Measurements from ENCODE around the gene MS4A3. TPM values are rescaled to one million over a fixed set of nuclear protein-coding genes. Genes with fewer than 3 reads are reported as not detected.
"Not testable (repeated sequence)": the region's sequence is repeated elsewhere in the genome, so short reads cannot be mapped to it uniquely, and the experiment has no call there.

MS4A3 gene
- total RNA-seq, 1 donor from 2014 or later = not detected

DNA sequence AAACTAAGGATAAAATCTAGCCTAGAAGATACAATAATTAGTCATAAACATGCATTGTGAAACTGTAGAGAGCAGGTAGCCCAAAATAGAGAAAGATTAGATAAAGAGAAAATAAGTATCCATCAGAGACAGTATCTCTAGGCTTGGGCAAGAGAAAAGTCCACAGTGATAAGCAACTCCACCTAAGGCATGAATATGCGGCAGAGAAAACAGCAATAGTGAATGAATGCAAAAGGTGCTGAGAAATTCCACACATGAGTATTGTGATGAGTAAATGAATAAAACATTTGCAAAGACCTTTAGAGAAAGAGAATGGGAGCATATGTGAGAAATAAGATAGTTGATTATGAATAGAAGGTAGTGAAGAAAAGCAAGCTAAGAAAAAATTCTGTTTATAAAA, 40.7 kb downstream of the MS4A3 start:
- H3K4me1 Mint-ChIP-seq (ENCODE audit: low read depth, unreplicated experiment) = no peaks in the 10 kb centered on the region
- no peak for DNase-seq (ENCODE audit: low read depth)
- no peak overlapping the region for H3K27ac ChIP-seq (ENCODE audit: low read depth, low read length)
- no peak for FAIRE-seq
- no peak overlapping the region for H3K4me2 ChIP-seq (ENCODE audit: low read length)
- peaks cover 1% of the 10 kb centered on the region for H3K9me3 Mint-ChIP-seq (ENCODE audit: unreplicated experiment)
- no peak overlapping the region for H3K4me3 ChIP-seq (ENCODE audit: insufficient read depth, low read depth, low read length)
- no peak overlapping the region for H3K9ac ChIP-seq (ENCODE audit: low read length)
- no peak for TF ChIP-seq CTCF (IDR thresholded peaks at IDR 0.05; ENCODE audit: insufficient read depth, low read depth, low read length)
- no peaks in the 10 kb centered on the region for H3K36me3 ChIP-seq (ENCODE audit: insufficient read depth, low read length)
- H3K27ac Mint-ChIP-seq (ENCODE audit: unreplicated experiment) = no peak overlapping the region
- no peaks in the 10 kb centered on the region for H3K79me2 ChIP-seq (ENCODE audit: insufficient read depth, low read length)
- no peak overlapping the region for H2AFZ ChIP-seq (ENCODE audit: low read depth, low read length)
- H3K4me3 Mint-ChIP-seq (ENCODE audit: unreplicated experiment) = no peak overlapping the region
- H3K4me1 ChIP-seq (ENCODE audit: insufficient read depth, low read length) = no peaks in the 10 kb centered on the region
- no peaks in the 10 kb centered on the region for H3K9me3 ChIP-seq (ENCODE audit: insufficient read depth, low read depth, low read length)
- no peaks in the 10 kb centered on the region for H4K20me1 ChIP-seq (ENCODE audit: insufficient read depth, low read length)
- H3K36me3 Mint-ChIP-seq (ENCODE audit: low read depth, unreplicated experiment) = no peaks in the 10 kb centered on the region
- no peaks in the 10 kb centered on the region for H3K27me3 ChIP-seq (ENCODE audit: insufficient read depth, low read length)
- no peaks in the 10 kb centered on the region for H3K27me3 Mint-ChIP-seq (ENCODE audit: low read depth, unreplicated experiment)

- H3K4me1 Mint-ChIP-seq (ENCODE audit: low read depth, unreplicated experiment) = no peaks in the 10 kb centered on the region
- Histone ChIP-seq H3K4me1 (ENCODE audit: insufficient read depth, low read length) (no peaks in the 10 kb centered on the region), H2AFZ (ENCODE audit: low read depth, low read length) (no peak overlapping the region), H4K20me1 (ENCODE audit: insufficient read depth, low read length) (no peaks in the 10 kb centered on the region), H3K9ac (ENCODE audit: low read length) (no peak overlapping the region), H3K9me3 (ENCODE audit: insufficient read depth, low read depth, low read length) (no peaks in the 10 kb centered on the region), H3K4me2 (ENCODE audit: low read length) (no peak overlapping the region), H3K36me3 (ENCODE audit: insufficient read depth, low read length) (no peaks in the 10 kb centered on the region), H3K79me2 (ENCODE audit: insufficient read depth, low read length) (no peaks in the 10 kb centered on the region), H3K27me3 (ENCODE audit: insufficient read depth, low read length) (no peaks in the 10 kb centered on the region), H3K4me3 (ENCODE audit: insufficient read depth, low read depth, low read length) (no peak overlapping the region), H3K27ac (ENCODE audit: low read depth, low read length) (no peak overlapping the region)
- H3K36me3 Mint-ChIP-seq (ENCODE audit: low read depth, unreplicated experiment) = no peaks in the 10 kb centered on the region
- TF ChIP-seq EZH2 (IDR thresholded peaks at IDR 0.05; ENCODE audit: insufficient read depth, low read length) = no peak
- TF ChIP-seq CTCF (IDR thresholded peaks at IDR 0.05; ENCODE audit: insufficient read depth, low read depth, low read length) = no peak
- no peak overlapping the region for H3K4me3 Mint-ChIP-seq (ENCODE audit: unreplicated experiment)
- H3K9me3 Mint-ChIP-seq (ENCODE audit: unreplicated experiment) = peaks cover 1% of the 10 kb centered on the region
- no peak overlapping the region for H3K27ac Mint-ChIP-seq (ENCODE audit: unreplicated experiment)
- DNase-seq (ENCODE audit: low read depth) (no peak), FAIRE-seq (no peak)
- no peaks in the 10 kb centered on the region for H3K27me3 Mint-ChIP-seq (ENCODE audit: low read depth, unreplicated experiment)
Observed at GRCh38 chr11:60098508-60098907, 42.0 kb downstream of the MS4A3 start.

DNA sequence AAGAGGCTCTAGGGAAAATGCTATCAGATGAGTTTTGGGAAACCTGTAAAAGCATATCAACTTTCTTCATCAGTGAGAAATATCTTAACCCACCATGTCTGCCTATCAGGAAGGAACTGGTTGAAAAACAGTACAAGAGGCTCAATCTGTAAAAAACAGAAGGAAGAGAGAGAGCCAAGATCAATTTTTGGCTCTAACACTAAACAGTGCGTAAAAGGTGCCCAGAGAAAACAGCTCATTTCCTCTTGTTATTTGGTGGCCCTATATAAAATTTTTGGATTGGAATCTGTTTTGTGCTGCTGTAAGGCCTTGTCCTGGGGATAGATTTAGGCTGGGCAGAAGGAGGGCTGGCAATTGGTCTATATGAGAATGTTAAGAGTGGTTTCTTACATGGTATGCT, 44.1 kb downstream of the MS4A3 start:
- H3K36me3 ChIP-seq (ENCODE audit: insufficient read depth, low read length) = no peaks in the 10 kb centered on the region
- TF ChIP-seq CTCF (IDR thresholded peaks at IDR 0.05; ENCODE audit: insufficient read depth, low read depth, low read length) (no peak), EZH2 (IDR thresholded peaks at IDR 0.05; ENCODE audit: insufficient read depth, low read length) (no peak)
- H3K27me3 Mint-ChIP-seq (ENCODE audit: low read depth, unreplicated experiment) = no peaks in the 10 kb centered on the region
- DNase-seq (ENCODE audit: low read depth) = no peak
- no peak overlapping the region for H3K9ac ChIP-seq (ENCODE audit: low read length)
- H3K4me1 Mint-ChIP-seq (ENCODE audit: low read depth, unreplicated experiment) = no peaks in the 10 kb centered on the region
- H3K4me3 ChIP-seq (ENCODE audit: insufficient read depth, low read depth, low read length) = no peak overlapping the region
- no peak overlapping the region for H3K4me2 ChIP-seq (ENCODE audit: low read length)
- no peaks in the 10 kb centered on the region for H3K4me1 ChIP-seq (ENCODE audit: insufficient read depth, low read length)
- no peaks in the 10 kb centered on the region for H3K36me3 Mint-ChIP-seq (ENCODE audit: low read depth, unreplicated experiment)
- H2AFZ ChIP-seq (ENCODE audit: low read depth, low read length) = no peak overlapping the region
- H3K9me3 ChIP-seq (ENCODE audit: insufficient read depth, low read depth, low read length) = no peaks in the 10 kb centered on the region
- no peak overlapping the region for H3K27ac ChIP-seq (ENCODE audit: low read depth, low read length)
- no peaks in the 10 kb centered on the region for H4K20me1 ChIP-seq (ENCODE audit: insufficient read depth, low read length)
- H3K27ac Mint-ChIP-seq (ENCODE audit: unreplicated experiment) = no peak overlapping the region
- H3K4me3 Mint-ChIP-seq (ENCODE audit: unreplicated experiment) = no peak overlapping the region
- no peaks in the 10 kb centered on the region for H3K27me3 ChIP-seq (ENCODE audit: insufficient read depth, low read length)
- no peak for FAIRE-seq
- H3K79me2 ChIP-seq (ENCODE audit: insufficient read depth, low read length) = no peaks in the 10 kb centered on the region
- peaks cover 1% of the 10 kb centered on the region for H3K9me3 Mint-ChIP-seq (ENCODE audit: unreplicated experiment)

DNA sequence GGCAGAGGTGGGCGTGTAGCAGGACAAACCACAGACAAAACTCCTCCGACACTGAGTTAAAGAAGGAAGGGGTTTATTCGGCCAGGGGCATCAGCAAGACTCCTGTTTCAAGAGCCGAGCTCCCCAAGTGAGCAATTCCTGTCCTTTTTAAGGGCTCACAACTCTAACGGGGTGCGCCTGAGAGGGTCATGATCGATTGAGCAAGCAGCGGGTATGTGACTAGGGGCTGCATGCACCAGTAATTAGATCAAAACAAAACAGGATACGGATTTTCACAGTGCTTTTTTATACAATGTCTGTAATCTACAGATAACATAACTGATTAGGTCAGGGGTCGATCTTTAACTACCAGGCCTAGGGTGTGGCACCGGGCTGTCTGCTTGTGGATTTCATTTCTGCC, 44.9 kb downstream of the MS4A3 start:
- DNase-seq (ENCODE audit: low read depth); H3K4me3 Mint-ChIP-seq (ENCODE audit: unreplicated experiment); H3K27me3 Mint-ChIP-seq (ENCODE audit: low read depth, unreplicated experiment); H3K4me1 Mint-ChIP-seq (ENCODE audit: low read depth, unreplicated experiment); H3K36me3 Mint-ChIP-seq (ENCODE audit: low read depth, unreplicated experiment); H3K9me3 ChIP-seq (ENCODE audit: insufficient read depth, low read depth, low read length); H3K27ac ChIP-seq (ENCODE audit: low read depth, low read length); H4K20me1 ChIP-seq (ENCODE audit: insufficient read depth, low read length); H3K9me3 Mint-ChIP-seq (ENCODE audit: unreplicated experiment); FAIRE-seq; H3K36me3 ChIP-seq (ENCODE audit: insufficient read depth, low read length); H3K4me3 ChIP-seq (ENCODE audit: insufficient read depth, low read depth, low read length); H3K9ac ChIP-seq (ENCODE audit: low read length); H3K4me1 ChIP-seq (ENCODE audit: insufficient read depth, low read length); H3K79me2 ChIP-seq (ENCODE audit: insufficient read depth, low read length); H3K27me3 ChIP-seq (ENCODE audit: insufficient read depth, low read length); H3K4me2 ChIP-seq (ENCODE audit: low read length); H2AFZ ChIP-seq (ENCODE audit: low read depth, low read length); H3K27ac Mint-ChIP-seq (ENCODE audit: unreplicated experiment): not testable (repeated sequence)

Measured in astrocyte (in vitro differentiated cells and primary cell).